ENCODE measurements around the gene AVPR1A.

GRCh38 chr12:63101920-63102319, 49.1 kb downstream of the AVPR1A start:
- no peak for TF ChIP-seq EZH2 (IDR thresholded peaks at IDR 0.05; ENCODE audit: borderline replicate concordance, insufficient read depth, low read length, poor library complexity, severe bottlenecking)
- TF ChIP-seq MXI1 (conservative IDR thresholded peaks at IDR 0.05; ENCODE audit: poor library complexity, severe bottlenecking) = no peak
- no peak for TF ChIP-seq CTCF (IDR thresholded peaks at IDR 0.05; ENCODE audit: poor library complexity, severe bottlenecking)
- no peak for TF ChIP-seq TAF1 (IDR thresholded peaks at IDR 0.05; ENCODE audit: low read depth)
- no peak for TF ChIP-seq EP300 (conservative IDR thresholded peaks at IDR 0.05; ENCODE audit: poor library complexity, severe bottlenecking)
- TF ChIP-seq REST (IDR thresholded peaks at IDR 0.05; ENCODE audit: borderline replicate concordance) = no peak
- no peak for TF ChIP-seq RAD21 (conservative IDR thresholded peaks at IDR 0.05)
- no peak for TF ChIP-seq POLR2AphosphoS5 (IDR thresholded peaks at IDR 0.05)
- TF ChIP-seq SMC3 (conservative IDR thresholded peaks at IDR 0.05; ENCODE audit: poor library complexity) = no peak
